ENCODE measurements around the gene CFHR4. TPM values are rescaled to one million over a fixed set of nuclear protein-coding genes. Genes with fewer than 3 reads are reported as not detected.
"Not testable (repeated sequence)": the region's sequence is repeated elsewhere in the genome, so short reads cannot be mapped to it uniquely, and the experiment has no call there.

CFHR4 gene
- total RNA-seq, 1 experiment from 2014 or later: not detected

DNA sequence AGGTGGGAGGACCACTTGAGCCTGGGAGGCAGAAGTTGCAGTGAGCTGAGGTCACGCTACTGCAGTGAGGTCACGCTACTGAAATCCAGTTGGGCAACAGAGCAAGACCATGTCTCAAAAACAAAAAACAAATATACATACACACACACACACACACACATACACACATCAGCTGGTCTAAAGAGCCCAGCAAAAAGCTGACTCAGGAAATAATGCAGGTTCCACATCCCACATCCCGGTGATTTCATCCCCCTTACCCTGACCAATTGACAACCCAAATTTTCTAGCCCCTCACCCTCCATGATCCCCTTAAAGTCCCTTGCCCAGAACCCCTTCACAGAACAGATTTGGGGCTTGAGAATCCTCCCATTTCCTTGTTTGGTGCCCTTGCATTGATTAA, 11.9 kb upstream of the CFHR4 start (continued):
- TF ChIP-seq, protein P1, sequence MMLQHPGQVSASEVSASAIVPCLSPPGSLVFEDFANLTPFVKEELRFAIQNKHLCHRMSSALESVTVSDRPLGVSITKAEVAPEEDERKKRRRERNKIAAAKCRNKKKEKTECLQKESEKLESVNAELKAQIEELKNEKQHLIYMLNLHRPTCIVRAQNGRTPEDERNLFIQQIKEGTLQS (IDR thresholded peaks at IDR 0.05): no peak
- TF ChIP-seq POLR2A (IDR thresholded peaks at IDR 0.05; ENCODE audit: borderline replicate concordance, extremely low read depth, insufficient read depth, insufficient read length): no peak
- no peak for TF ChIP-seq ELF1 (IDR thresholded peaks at IDR 0.05; ENCODE audit: borderline replicate concordance, low read depth)
- TF ChIP-seq RAD21 (IDR thresholded peaks at IDR 0.05; ENCODE audit: low read depth): no peak
- TF ChIP-seq POLR2AphosphoS5 (IDR thresholded peaks at IDR 0.05; ENCODE audit: low read depth, low read length): no peak
- TF ChIP-seq ZFX (IDR thresholded peaks at IDR 0.05): no peak
- no peak for TF ChIP-seq SP1 (IDR thresholded peaks at IDR 0.05; ENCODE audit: low read depth)
- TF ChIP-seq EGR1 (IDR thresholded peaks at IDR 0.05; ENCODE audit: low read depth): no peak
- TF ChIP-seq JUND (IDR thresholded peaks at IDR 0.05): no peak

- no peak overlapping the region for H3K27ac ChIP-seq (ENCODE audit: low read depth, low read length)
- CTCF ChIA-PET: no interaction called here
Observed at GRCh38 chr1:196877964-196878363, 9.9 kb upstream of the CFHR4 start.

DNA sequence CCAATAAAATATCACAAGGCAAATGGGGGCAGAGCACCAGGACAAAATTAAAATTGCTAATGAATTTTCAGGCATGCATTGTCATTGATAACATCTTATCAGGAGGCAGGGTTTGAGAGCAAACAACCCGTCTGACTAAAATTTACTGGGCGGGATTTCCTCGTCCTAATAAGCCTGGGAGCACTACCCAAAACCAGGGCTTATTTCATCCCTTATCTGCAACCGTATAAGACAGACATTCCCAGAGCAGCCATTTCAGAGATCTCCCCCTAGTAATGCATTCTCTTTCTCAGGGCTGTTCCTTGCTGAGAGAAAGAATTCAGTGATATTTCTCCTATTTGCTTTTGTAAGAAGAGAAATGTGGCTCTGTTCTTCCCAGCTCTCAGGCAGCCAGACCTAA, 1.3 kb upstream of the CFHR4 start:
- intact Hi-C loops (cut with micrococcal nuclease); BruUV-seq (replicated peaks); H3K27ac ChIP-seq (ENCODE audit: low read depth, low read length): not testable (repeated sequence)

More at GRCh38 chr1:196877964-196878363, 9.9 kb upstream of the CFHR4 start:
- intact Hi-C loops (cut with micrococcal nuclease): no loop called here
- no peak overlapping the region for H3K4me3 ChIP-seq (replicated peaks in 1 of 2; ENCODE audit: low read depth in 1 of 2, low read length in 2 of 2)
- ATAC-seq (no peak), DNase-seq (ENCODE audit: low read depth, low spot score) (no peak)
- TF ChIP-seq RAD21 (IDR thresholded peaks at IDR 0.05; ENCODE audit: low read depth): no peak
- no peak for TF ChIP-seq EZH2phosphoT487 (IDR thresholded peaks at IDR 0.05; ENCODE audit: borderline replicate concordance)
- no peak for TF ChIP-seq ZNF274 (IDR thresholded peaks at IDR 0.05; ENCODE audit: low read depth, low read length)
- TF ChIP-seq SIN3A (IDR thresholded peaks at IDR 0.05; ENCODE audit: low read depth): no peak
- TF ChIP-seq CEBPB (IDR thresholded peaks at IDR 0.05; ENCODE audit: low read depth): no peak
- no peak for TF ChIP-seq CBX3 (IDR thresholded peaks at IDR 0.05; ENCODE audit: low read depth)
- TF ChIP-seq TCF7L2 (IDR thresholded peaks at IDR 0.05; ENCODE audit: borderline replicate concordance, extremely low read depth, insufficient read depth, insufficient read length): no peak
- no peak for TF ChIP-seq ZFX (IDR thresholded peaks at IDR 0.05)
- TF ChIP-seq SP1 (IDR thresholded peaks at IDR 0.05; ENCODE audit: low read depth): no peak
- TF ChIP-seq POLR2A (IDR thresholded peaks at IDR 0.05; ENCODE audit: borderline replicate concordance, extremely low read depth, insufficient read depth, insufficient read length): no peak
- TF ChIP-seq, protein P2, sequence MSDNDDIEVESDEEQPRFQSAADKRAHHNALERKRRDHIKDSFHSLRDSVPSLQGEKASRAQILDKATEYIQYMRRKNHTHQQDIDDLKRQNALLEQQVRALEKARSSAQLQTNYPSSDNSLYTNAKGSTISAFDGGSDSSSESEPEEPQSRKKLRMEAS (IDR thresholded peaks at IDR 0.05): no peak
- TF ChIP-seq, protein P1 (IDR thresholded peaks at IDR 0.05): no peak
- no TSS peak for BruUV-seq (replicated peaks)
- H3K4me1 ChIP-seq (ENCODE audit: control insufficient read depth in 1 of 2, insufficient read depth in 2 of 2, low read length in 2 of 2): no peaks in the 10 kb centered on the region
- H3K79me2 ChIP-seq (ENCODE audit: insufficient read depth, low read length): no peaks in the 10 kb centered on the region
- no peak overlapping the region for H2AFZ ChIP-seq (ENCODE audit: low read depth, low read length, poor library complexity, severe bottlenecking)
- no peak overlapping the region for H3K4me2 ChIP-seq (ENCODE audit: low read length)
- no peaks in the 10 kb centered on the region for H3K9me2 ChIP-seq (ENCODE audit: insufficient read depth)
- no peaks in the 10 kb centered on the region for H3K36me3 ChIP-seq (ENCODE audit: control insufficient read depth in 1 of 2, insufficient read depth in 2 of 2, low read length in 2 of 2)
- ChIA-PET POLR2A (no interaction called here), RAD21 (ENCODE audit: low non-redundant PET in 1 of 2, low total read pairs in 2 of 2, uncharacterized antibody in 2 of 2, unreplicated experiment in 2 of 2) (no interaction called here)
- H3K9ac ChIP-seq (ENCODE audit: low read length): no peak overlapping the region
- H4K20me1 ChIP-seq (ENCODE audit: insufficient read depth): no peaks in the 10 kb centered on the region
- H3K27me3 ChIP-seq (ENCODE audit: insufficient read depth, low read length): no peaks in the 10 kb centered on the region
- H3K9me3 ChIP-seq (ENCODE audit: control insufficient read depth in 1 of 2, insufficient read depth in 1 of 2, low read depth in 1 of 2, low read length in 2 of 2): no peaks in the 10 kb centered on the region

More for the DNA sequence above, 1.3 kb upstream of the CFHR4 start:
- H3K4me3 ChIP-seq (replicated peaks in 1 of 2; ENCODE audit: low read depth in 1 of 2, low read length in 2 of 2); H3K9me3 ChIP-seq (ENCODE audit: control insufficient read depth in 1 of 2, insufficient read depth in 1 of 2, low read depth in 1 of 2, low read length in 2 of 2); CTCF ChIA-PET; ATAC-seq; H2AFZ ChIP-seq (ENCODE audit: low read depth, low read length, poor library complexity, severe bottlenecking); H3K9me2 ChIP-seq (ENCODE audit: insufficient read depth); H3K9ac ChIP-seq (ENCODE audit: low read length); H3K79me2 ChIP-seq (ENCODE audit: insufficient read depth, low read length); H3K4me1 ChIP-seq (ENCODE audit: control insufficient read depth in 1 of 2, insufficient read depth in 2 of 2, low read length in 2 of 2); H3K27me3 ChIP-seq (ENCODE audit: insufficient read depth, low read length); H3K36me3 ChIP-seq (ENCODE audit: control insufficient read depth in 1 of 2, insufficient read depth in 2 of 2, low read length in 2 of 2); POLR2A ChIA-PET; H3K4me2 ChIP-seq (ENCODE audit: low read length); DNase-seq (ENCODE audit: low read depth, low spot score); H4K20me1 ChIP-seq (ENCODE audit: insufficient read depth); RAD21 ChIA-PET (ENCODE audit: low non-redundant PET in 1 of 2, low total read pairs in 2 of 2, uncharacterized antibody in 2 of 2, unreplicated experiment in 2 of 2): not testable (repeated sequence)

Measured in HCT116 (cell line).